ENCODE data around the gene KRT28.

KRT28 gene

DNA sequence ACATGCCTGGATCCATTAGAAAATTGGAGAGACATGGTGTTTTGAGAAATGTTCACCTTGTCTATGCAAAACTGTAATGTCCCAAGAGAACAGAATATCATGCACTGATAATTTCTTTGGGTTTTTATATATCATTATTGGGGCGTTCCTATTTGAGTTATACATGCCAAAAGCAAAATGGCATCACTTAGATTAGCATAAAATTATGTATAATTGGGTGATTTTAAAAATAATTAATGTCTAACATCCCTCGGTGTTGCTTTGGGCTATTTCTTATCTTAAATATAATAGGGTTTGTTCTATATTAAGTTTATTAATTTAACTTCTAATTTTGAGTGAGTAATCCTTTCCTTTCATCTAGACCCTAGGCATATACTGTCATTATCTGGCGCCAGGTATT is at the start of gene KRT28:
TSS of gene KRT28 (minus strand) at position 101 of the 400 bp plus-strand sequence. CDS start at position 35, 66 bp downstream.
- no peak for DNase-seq

DNA sequence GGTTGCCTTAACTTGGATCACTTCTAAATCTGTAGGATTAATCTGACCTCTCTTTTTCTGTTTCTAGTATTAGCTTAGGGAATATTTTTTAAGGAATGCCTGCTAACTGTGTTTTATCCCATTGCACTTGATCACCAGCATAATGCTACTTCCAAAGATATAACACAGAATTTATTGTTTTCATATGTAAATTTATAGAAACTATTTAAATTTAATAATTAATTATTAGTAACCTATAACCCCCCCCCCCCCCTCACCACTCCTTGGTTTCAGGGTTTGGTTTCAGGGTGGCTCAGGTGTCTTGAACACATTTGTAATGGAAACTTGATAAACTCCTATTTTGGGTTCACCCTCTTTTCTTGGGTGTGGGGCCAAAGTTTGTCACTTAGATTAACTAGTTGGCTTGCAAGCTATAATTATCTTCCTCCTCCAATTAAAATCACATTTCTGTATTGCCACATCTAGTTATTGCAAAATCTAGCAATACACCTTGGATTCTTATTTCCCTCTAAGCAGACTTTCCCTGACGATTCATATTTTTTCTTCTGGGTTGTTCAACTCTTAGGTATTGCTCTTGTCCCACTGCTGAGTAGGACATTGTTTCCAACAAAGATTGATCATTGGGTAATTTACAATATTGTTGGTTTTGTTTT is 49.0 kb upstream of the KRT28 start:
- DNase-seq, result no peak

DNA sequence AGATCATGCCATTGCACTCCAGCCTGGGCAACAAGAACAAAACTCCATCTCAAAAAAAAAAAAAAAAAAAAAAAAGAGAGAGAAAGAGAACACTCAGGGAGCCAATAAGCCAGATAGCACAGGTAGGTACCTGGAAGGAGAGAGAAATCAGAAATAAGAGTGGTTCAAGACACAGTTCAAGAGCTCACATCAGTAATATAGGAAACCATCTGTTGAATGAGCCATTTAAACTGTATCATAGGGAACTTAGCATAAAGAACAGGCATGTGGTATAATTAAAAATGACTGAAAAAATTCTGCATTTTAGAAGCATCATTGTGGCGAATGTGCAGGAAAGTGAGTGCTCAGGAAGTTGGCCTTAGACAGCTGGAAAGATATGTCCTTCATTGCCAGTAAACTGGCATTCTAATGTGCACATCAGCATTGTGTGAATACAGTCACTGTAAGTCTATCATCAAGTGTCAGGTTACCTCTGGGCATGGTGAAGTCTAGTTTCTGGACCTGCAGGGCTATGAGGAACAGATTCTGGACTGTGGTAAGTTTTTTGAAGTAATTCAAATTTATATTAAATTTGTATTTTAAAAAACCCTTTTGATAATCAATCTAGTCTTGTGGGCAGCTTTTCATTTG is 46.9 kb upstream of the KRT28 start:
- no peak for DNase-seq

DNA sequence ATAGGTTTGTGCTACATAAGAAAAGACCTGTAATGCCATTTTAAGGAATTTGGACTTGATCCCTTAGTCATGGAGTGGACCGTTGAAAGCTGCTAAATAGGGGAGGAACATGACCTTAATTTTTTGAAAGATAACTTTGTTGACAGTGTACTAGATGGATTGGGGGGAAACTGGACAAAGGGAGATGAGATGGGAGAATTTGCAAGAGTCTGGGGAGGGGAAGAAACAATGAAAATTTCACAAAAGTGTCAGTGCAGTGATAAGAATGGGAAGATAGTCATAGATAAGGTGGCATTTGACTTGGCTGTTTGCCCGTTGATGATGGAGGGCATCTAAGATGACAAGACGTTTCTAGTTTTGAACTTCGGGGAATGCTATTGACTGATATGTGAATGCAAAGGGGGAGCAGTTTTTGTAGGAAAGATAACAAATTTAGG is 44.9 kb upstream of the KRT28 start:
- no peak for DNase-seq

GRCh38 chr17:40843242-40843641 is 43.5 kb upstream of the KRT28 start:
- no peak for DNase-seq

GRCh38 chr17:40841246-40841645 is 41.5 kb upstream of the KRT28 start:
- no peak for DNase-seq

- DNase-seq, result no peak
Observed at GRCh38 chr17:40839194-40839593, 39.4 kb upstream of the KRT28 start.

GRCh38 chr17:40836020-40836419 is 36.3 kb upstream of the KRT28 start:
- DNase-seq, result no peak

DNA sequence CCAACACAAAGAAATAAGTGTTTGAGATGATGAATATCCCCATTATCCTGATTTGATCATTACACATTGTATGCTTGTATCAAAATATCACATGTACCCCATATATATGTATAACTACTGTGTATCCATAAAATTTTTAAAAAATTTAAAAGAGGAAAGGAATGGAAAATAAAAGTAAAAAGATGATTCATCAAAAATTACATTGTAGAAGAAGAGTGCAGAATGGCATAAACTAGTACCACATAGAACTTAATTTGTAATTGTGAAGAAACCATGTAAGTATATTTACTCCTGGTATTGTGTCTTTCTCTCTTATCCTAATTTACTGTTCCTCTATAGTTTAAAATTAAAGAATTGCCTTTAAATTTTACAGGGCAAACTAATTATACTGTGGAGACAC is 34.1 kb upstream of the KRT28 start:
- no peak for DNase-seq

DNA sequence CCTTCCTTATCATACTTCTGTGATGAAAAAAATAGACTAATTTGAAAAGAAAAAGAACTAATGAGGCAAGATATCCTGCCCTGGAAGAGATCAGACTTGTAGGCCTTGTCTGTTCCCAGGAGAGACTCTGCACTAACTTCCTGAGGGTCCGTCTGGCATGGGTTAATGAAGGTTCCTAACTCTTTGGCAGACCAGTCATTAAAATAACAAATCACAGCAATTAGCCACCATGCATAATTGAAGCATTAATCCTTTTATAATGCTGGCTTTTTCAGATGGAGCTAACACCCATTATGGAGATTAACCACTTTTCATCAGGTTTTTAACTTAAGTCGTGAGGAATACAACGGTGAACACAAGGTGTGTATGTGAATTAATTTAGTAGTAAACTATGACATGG is 33.1 kb upstream of the KRT28 start:
- no peak for DNase-seq

- DNase-seq, result no peak
Observed at GRCh38 chr17:40830085-40830776, 30.5 kb upstream of the KRT28 start.

DNA sequence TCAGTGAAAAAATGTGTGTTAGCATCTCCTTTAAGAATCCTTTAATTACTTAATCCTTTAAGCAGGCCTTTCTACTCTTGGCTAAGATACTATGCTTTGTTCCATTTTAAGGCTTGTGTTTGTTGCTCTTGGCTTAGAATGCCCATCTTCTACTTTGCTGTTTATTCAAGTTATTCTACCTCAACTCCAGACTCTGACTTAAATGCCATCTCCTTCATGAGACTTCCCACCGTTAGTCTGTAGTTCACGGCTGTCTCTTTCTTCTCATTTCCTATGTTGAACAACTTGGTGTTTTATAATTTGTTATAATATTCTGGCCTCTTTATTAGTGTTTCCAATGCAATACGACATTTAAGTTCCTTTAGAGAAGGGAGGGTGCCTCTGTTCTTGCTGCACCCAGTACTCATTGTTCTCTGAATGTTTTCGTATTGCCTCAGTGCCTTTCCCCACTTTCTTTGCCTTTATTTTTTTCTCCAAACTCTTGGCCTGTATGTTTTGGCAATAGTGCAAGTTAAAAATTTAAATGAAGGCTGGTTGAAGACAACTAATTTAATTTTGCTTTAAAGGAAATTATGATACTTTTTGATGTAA is 28.8 kb upstream of the KRT28 start:
- no peak for DNase-seq

DNA sequence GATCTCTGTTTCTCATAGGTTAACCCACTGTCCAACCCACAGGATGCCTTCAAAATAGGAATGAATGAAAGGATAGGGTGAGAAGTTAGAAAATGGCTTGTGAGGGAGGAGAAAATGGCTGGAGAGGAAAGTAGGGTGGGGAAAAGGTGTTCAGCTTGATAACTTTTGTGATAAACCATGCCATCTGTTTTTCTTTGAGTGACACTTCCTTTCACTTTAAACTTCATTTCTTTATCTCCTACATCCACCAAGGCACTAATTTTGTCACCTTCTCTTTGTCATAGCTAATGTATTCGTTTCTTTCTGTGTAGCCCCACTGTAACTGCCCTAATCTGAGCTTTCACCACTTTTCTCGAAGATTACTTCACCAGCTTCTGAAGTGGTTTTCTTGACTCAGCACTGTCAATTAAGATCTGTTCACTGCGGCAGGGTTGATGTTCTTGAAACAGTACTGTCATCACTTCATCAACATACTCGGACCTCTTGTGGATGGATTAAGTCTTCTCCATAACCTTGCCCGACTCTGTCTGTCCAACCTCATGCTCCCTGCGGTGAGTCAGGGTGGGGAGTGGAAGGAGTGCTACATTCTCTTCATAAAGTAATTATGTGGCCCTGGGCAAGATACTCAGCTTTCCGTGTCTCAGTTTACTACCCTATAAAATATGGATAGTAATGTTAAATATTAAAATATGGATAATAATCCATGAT is 28.1 kb upstream of the KRT28 start:
- DNase-seq, result no peak

- no peak for DNase-seq
Observed at GRCh38 chr17:40825599-40825998, 25.8 kb upstream of the KRT28 start.

DNA sequence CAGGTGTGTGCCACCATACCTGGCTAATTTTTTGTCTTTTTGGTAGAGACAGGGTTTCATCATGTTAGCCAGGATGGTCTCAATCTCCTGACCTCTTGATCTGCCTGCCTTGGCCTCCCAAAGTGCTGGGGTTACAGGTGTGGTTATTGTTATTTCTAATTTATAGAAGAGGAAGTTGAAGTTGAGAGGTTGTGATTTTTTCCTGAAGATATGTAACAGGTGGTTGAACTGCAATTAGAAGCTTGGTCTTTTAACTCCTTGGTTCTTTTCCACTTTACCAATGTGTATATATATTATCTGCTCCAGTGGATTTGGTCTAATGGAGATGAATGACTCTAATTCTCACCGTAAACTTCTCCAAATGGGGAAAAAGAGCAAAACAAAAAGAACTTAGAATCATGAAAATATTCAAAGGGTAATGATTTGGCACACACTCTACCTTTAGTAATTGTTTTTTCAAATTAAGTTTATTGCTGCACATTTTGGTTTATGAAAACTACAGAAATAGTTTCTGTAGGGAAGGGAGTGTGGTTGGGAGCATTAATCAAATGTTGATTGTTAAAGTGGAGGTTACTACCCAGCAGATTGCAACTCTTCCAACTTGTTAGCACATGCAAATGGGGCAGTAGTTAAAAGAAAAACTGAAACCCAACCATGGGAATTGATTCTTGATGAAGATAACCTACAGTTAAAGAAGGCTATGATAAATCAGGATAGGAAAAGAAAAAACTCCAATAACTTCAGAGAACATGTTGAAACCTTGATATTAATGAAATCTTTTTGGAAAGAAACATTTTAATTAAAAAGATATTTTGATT is 24.5 kb upstream of the KRT28 start:
- DNase-seq, result no peak

GRCh38 chr17:40822132-40822812 is 22.5 kb upstream of the KRT28 start, which contains the start of gene KRT10:
Gene KRT10 (minus strand): TSS chr17:40822614. CDS start chr17:40822585, 29 bp downstream.
- no peak for DNase-seq

GRCh38 chr17:40821536-40821935 is 21.8 kb upstream of the KRT28 start:
- no peak for DNase-seq

- DNase-seq, result no peak
Observed at GRCh38 chr17:40820228-40820838, 20.6 kb upstream of the KRT28 start.

DNA sequence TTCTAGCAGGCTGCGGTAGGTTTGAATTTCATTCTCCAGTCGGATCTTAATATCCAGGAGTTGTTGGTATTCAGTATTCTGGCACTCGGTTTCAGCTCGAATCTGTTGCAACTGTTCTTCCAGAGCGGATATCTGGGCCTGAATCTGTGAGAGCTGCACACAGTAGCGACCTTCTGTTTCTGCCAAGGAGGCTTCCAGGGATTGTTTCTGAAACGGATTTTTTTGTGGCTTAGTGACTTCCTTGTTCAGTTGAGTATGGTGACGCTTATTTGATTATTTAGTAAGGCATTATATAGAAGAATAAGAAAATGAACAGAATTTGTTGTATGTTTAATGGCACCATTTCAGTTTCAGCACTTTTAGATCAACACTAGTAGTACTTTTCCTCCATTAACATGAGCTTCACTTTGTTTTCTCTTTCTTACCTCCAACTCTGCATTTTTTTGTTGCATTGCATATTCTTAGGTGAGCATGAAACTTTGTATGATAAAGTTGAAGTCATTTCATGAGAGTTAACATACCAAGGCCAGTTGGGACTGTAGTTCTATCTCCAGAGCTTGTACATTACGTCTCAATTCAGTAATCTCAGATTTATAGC is 19.9 kb upstream of the KRT28 start:
- DNase-seq, result no peak

DNA sequence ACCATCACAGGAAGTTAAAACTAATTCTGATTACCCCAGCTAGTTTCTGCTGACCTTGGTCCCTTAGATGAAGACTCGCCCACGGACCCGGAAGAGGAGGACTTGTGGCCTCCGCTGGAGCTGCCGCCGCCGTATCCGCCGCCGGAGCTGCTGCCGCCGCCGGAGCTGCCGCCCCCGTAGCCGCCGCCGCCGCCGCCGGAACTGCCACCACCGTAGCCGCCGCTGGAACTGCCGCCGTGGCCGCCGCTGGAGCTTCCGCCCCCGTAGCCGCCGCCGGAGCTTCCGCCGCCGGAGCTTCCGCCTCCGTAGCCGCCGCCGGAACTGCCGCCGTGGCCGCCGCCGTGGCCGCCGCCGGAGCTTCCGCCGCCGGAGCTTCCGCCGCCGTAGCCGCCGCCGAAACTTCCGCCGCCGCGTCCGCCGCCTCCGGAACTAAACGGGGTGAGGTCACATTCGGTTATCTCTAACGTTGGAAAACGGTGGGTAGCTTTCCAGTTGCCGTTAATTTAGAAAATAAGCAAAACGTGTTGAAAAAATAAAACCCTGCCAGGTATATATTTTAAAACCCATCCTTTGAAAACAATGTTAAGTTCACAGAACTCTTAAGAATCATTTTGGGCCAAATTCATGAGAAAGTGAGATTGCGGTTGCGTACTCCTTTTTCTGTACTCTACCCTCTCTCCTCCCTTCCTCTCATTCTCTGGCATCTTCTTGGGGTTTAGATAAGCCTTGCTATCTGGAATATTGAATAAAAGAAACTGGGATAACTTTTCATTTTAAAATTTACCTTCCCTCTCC is 19.2 kb upstream of the KRT28 start:
- DNase-seq, result peak; percentile 89
